GM06990 (cell line): Measurements from ENCODE around the gene FRMD7.

Source experiments
- DNase-seq: peaks from one replicate; pipeline ENCODE4 v3.0.0-alpha.2; 2011; ENCODE audit not compliant: insufficient read length; ENCODE audit errors: extremely low read depth
- H3K27me3 ChIP-seq: replicated peaks from 2 replicates; pipeline ENCODE4 v1.6.0; 2011; ENCODE audit warnings: low read length; ENCODE audit not compliant: control insufficient read depth, insufficient read depth
- H3K36me3 ChIP-seq: 2 replicates; pipeline ENCODE4 v1.5.1; 2011; ENCODE audit warnings: low read length; ENCODE audit not compliant: control insufficient read depth, insufficient read depth
- H3K4me3 ChIP-seq: replicated peaks from 2 replicates; pipeline ENCODE4 v1.5.1; 2011; ENCODE audit warnings: low read depth, mild to moderate bottlenecking, control low read depth, low read length
- CTCF ChIP-seq: IDR thresholded peaks from 2 replicates; pipeline ENCODE4 v1.5.1; 2011; ENCODE audit warnings: low read length, control low read depth, mild to moderate bottlenecking, inconsistent platforms; ENCODE audit not compliant: insufficient read depth, poor library complexity, severe bottlenecking

Gene FRMD7

GRCh38 chrX:132045456-132045855 is 82.4 kb downstream of the FRMD7 start:
- Histone ChIP-seq H3K27me3 (no peaks in the 10 kb centered on the region), H3K36me3 (no peaks in the 10 kb centered on the region), H3K4me3 (no peak overlapping the region)
- TF ChIP-seq CTCF, result no peak
- no peak for DNase-seq

GRCh38 chrX:132044953-132045352 is 82.9 kb downstream of the FRMD7 start:
- DNase-seq, result no peak
- TF ChIP-seq CTCF, result no peak
- Histone ChIP-seq H3K27me3 (no peaks in the 10 kb centered on the region), H3K4me3 (no peak overlapping the region), H3K36me3 (no peaks in the 10 kb centered on the region)

GRCh38 chrX:132043977-132044376 is 83.8 kb downstream of the FRMD7 start:
- no peaks in the 10 kb centered on the region for H3K27me3 ChIP-seq

GRCh38 chrX:132041015-132041414 is 86.8 kb downstream of the FRMD7 start:
- Histone ChIP-seq H3K27me3 (no peaks in the 10 kb centered on the region), H3K4me3 (no peak overlapping the region), H3K36me3 (no peaks in the 10 kb centered on the region)
- no peak for TF ChIP-seq CTCF
- no peak for DNase-seq

More at GRCh38 chrX:132043977-132044376, 83.8 kb downstream of the FRMD7 start:
- no peak for TF ChIP-seq CTCF
- Histone ChIP-seq H3K36me3 (no peaks in the 10 kb centered on the region), H3K4me3 (no peak overlapping the region)
- DNase-seq, result no peak

- no peaks in the 10 kb centered on the region for H3K36me3 ChIP-seq
- no peak for TF ChIP-seq CTCF
- H3K4me3 ChIP-seq, result no peak overlapping the region
- DNase-seq, result no peak
- no peaks in the 10 kb centered on the region for H3K27me3 ChIP-seq
Observed at GRCh38 chrX:132040066-132040465, 87.8 kb downstream of the FRMD7 start.

- no peak for DNase-seq
- Histone ChIP-seq H3K27me3 (no peaks in the 10 kb centered on the region), H3K36me3 (no peaks in the 10 kb centered on the region), H3K4me3 (no peak overlapping the region)
- TF ChIP-seq CTCF, result no peak
Observed at GRCh38 chrX:132037479-132037993, 90.3 kb downstream of the FRMD7 start.
